ENCODE measurements around the gene MKNK2.

Gene MKNK2

GRCh38 chr19:2056837-2057192 lies 5.8 kb upstream of the MKNK2 start:
- DNase-seq, result no peak

GRCh38 chr19:2055931-2056836 lies 5.1 kb upstream of the MKNK2 start:
- peak; percentile 70 for DNase-seq

DNA sequence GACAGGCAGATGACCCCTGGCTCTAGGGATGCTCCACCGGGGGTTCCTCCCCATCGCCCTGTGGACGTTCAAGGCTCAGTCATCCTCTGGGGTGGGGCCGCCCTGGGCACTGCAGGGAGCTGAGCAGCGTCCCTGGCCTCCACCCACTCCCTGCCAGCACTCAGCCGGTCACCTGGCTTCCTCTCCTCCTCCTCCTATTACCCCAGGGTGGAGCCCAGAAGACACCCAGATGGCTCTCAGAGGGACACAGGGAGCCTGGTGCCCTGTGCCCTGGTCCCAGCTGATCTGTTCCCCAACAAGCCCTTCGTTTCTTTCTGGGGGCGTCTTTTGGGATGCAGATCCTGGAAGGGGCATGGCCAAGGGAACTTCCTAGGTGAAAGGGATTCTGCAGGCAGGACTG lies 3.7 kb upstream of the MKNK2 start:
- DNase-seq, result no peak

DNA sequence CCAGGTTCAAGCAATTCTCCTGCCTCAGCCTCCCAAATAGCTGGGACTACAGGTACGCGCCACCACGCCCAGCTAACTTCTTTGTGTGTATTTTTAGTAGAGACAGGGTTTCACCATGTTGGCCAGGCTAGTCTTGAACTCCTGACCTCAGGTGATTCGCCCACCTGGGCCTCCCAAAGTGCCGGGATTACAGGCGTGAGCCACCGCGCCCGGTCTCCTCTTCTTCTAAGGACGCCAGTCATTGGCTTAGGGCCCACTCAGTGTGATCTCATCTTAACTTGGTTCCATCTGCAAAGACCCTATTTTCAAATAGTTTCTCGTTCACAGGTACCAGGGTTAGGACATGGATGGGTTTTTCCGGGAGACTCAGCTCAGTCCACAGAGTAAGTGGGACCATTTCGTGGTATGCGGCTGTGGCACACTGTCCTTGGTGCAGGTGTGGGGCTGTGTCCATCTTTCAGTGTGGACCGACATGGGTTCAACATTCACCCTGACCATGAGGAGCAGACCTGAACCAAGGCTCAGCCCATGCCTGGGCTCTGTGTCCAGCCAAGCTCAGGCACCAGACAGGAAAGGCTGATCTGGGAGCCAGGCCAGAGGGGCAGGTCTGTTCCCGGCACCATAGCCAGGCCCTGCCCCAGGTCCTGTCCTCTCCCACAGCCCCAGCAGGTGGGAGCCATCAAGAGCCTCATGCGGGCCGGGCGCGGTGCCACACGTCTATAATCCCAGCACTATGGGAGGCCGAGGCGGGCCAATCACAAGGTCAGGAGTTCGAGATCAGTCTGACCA lies 2.8 kb upstream of the MKNK2 start:
- no peak for DNase-seq

DNA sequence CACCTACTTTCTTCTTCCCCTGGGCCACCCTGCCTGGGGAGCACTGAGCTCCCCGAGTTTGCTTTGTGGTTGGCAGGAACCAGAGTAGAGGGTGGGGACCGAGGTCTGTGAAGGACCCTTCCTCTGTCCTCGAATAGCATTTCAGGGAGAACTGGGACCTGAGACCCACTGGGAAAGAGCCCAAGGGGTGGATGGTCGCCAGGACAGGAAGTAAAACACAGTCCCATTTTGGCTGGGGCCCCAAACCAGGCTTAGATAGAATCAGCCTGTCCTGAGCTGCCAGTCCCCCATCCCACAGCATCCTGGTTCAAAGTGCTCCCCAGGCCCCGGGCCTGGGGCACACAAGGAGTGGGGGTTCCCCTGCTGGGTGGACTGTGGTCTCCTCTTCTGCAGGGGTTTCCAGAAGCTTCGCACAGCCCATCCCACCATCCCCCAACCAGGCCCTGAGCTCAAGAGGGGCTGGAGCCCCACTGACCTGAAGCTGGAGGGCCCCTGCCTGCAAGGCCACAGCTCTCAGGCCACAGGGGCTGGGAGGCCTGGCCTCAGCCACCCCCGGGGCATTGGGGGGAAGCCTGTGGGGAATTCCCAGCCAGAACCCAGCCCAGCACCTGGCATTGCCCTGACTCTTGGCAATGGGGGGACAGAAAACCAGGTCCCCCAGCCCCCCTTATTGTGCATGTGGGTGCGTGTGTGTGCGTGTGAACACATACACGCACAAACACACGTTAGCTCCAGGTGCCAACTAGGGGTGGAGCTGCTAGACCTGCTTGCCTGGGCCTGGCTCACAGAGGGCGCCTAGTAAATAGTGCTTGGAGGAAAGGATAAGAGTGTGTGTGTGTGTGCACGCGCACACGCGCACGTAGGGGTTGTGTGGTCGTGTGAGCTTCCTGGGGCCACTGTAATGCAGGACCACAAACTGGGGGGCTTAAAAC lies 995 bp upstream of the MKNK2 start:
- peak; percentile 38 for DNase-seq

GRCh38 chr19:2050349-2050990 lies 574 bp downstream of the MKNK2 start:
- no peak for DNase-seq

DNA sequence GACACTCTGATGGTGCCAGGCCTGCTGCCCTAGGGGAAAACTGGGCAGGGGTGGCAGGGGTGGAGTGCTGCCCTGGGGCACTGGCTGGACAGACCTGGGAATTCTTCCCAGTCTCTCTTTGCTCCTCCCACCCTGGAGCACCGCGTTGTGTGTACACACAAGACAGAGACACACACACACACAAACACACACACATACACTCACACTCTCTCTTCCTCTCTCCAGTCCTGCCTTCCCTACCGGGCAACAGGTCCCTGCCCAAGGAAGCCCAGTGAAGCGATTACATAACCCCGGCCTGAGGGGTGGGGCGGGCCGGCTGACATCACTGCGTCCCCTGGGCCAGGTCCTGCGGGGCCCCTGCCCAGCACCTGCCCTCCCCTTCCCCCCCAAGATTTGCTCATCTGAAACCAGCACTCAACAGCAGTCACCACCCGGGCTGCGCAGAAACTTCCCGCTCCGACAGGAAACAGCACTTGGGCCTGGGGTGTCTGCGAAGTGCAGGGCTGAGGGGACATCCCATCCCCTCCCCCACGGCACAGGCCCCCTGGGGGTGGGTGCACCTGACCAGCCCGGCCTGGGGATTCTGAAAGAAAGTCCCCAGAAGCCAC lies 1.2 kb downstream of the MKNK2 start:
- peak; percentile 58 for DNase-seq

DNA sequence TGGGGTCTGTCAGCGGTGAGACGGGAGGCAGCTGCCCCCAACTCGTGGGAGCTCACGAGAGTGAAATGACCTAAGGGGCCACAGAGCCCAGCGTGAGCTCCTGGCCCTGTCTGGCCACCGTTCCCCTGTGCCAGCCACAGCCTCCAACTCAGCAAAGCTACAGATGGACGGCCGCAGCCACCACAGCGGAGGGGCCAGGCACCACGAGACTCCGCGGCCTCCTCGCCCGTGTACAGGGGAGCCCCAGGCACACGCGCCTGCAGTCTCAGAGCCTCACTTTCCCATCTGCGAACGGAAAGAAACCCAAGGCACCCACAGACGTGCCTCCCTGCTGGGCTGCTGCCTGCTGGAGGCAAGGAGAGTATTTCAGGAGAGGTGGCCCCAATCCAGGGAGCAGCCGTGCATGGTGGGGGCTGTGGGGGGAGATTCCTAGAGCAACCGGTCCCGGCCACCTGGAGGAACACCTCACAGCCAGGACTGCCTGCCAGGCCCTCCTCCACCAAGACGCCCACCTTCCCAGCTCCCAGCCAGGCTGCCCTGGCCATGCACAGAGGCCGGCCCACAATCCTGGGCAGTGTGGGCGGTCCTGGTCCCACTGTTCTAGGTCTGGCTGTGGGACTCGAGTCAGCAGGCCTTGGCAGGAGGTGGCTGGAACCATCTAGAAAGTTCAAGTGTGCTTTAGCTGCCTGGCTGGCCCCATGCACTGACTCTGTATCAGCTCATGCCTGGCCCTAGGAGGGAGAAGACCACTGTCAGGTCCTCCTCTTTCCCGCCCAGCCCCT lies 1.9 kb downstream of the MKNK2 start:
- peak; percentile 46 for DNase-seq

- DNase-seq, result peak; percentile 80
Observed at GRCh38 chr19:2048104-2048958, 2.7 kb downstream of the MKNK2 start.

DNA sequence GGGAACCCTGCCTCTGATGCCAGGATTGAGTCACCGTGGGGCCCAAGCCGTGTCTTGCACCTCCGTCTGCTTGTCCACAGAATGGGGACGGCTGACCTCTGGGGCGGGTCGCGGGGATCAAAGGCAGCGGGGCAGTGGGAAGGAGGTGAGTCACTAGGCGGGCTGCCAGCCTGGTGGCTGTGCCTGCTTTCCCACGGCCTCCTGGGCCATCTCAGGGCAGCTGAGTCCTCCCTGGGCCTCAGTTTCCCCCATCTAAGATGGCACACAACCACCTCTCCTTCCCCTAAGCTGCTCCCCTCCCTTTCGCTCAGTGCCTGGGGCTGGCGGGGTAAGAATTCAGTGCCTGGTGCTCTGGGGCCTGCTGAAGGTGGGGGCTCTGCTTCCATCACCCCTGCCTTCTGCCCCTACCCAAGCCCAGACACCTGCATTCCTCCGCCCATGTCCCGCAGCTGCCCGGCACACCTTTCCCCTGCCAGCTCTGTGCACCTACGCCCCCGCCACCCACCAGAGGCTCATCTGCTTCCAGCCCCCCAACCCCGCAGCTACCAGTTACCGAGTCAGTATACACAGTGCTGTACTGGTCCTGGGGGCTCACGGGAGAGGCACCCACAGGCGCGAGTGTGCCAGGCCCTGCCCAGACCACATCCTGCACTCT lies 3.5 kb downstream of the MKNK2 start:
- DNase-seq, result peak; percentile 46

DNA sequence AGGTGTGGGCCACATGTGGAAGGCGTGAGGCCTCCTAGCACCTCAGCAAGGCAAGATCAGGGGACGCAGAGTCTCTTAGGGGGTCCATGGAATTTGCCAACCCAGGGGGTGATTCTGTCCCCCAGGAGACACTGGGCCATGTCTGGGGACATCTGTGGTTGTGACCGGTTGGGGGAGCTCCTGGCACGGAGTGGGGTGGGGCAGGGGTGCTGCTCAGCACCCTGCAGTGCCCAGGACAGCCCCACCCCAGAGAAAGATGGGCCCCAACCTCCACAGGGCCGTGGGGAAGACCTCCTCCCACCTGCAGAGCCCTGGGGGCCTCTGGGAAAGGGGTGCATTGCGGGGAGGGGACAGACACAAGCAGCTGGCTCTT lies 4.0 kb downstream of the MKNK2 start:
- no peak for DNase-seq

DNA sequence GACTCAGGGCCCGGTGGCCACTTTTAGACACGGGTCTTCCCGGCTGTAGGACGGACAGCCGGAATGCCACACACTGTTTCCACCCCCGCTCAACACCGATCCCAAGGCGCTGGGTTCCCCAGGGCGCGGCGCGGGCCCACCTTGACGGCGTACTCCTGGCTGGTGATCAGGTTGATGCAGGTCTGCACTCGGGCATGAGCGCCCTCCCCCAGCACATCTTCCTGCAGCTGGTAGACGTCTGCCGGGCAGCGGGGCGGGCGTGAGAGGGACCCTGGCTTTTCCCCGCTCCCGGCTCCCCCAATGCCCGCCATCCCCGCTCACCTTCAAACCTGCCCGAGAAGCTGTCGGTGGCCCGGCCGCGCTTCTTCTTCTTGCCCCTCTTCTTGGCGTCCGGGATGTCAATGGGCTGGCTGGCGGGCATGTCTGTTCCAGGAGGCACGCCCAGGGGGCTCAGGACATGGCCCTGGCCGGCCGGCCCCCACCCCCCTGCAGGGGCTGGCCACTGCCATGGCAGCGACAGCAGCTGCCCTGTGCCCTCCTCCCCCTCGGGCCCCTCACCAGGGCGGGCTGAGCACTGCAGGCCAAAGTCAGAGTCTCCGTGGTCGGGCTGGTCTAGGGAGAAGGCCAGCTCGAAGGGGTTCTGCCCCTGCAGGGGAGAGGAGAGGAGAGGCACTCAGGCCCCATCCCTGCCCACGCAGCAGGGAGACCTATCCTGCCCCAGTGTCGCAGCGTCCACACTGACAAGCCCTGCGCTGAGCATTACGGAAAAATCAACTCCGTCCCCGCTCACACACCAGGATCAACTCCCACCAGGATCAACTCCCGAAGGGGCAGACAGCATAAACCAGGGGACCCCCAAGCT lies 4.8 kb downstream of the MKNK2 start:
- DNase-seq, result no peak

DNA sequence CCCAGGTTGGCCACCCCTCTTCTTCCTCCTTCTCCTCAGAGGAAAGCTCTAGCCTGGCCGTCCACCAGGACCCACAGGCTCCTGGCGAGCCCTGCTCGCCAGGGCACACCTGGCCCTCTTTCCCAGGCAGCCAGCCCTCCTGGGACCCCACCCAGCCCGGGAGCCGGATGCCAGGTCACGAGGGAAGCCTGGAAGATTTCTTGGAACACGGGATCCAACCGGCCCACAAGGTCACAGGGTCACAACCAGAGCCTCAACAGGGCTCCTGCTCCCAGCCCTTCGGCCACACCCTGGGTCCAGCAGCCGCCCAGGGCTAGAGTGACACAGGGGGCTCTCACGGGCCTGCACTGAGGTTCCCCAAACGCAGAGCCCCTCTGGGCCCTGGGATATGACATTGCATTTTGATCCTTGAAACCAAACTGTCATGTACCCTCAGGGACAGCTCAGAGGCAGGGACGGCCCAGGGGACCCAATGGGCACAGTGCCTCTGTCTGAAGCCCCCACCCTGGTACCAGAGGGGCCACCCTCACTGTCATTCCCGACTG lies 5.5 kb downstream of the MKNK2 start:
- DNase-seq, result no peak

DNA sequence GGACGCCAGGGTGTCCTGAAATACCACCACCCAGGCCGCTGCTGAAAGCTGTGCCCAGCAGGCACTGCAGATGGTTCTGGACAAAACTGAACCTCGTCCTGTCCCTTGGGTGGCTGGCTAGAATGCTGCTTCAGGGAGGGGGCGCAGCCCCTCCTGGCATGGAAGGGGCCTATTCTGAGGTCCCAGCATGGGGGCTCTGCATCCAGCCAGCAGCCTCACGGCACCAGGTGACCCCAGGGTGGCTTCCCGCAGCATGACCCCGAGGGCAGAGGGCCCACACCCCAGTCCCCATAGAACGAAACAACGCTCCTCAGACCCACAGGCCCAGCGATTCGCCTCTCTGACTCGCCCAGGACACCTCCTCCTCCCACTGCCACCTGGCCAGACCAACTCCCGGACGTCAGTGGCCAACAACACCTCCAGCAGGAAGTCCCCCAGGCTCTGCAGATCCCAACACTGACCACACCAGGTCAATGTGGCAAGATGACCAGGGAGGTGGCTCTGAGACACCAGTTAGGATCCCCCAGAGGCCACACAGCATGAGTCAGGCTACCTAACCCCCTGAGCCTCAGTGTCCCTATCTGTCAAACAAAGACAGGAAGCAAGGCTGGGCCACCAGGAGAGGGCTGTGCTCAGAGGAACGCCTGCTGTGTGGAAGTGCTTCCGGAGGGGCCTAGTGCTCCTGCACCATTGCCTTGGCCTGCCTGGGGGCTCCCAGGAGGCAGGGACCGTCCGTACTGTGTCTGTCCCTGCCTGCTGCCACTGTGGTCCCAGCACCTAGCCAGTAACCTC lies 6.1 kb downstream of the MKNK2 start:
- DNase-seq, result no peak

- DNase-seq, result no peak
Observed at GRCh38 chr19:2043961-2044708, 6.9 kb downstream of the MKNK2 start.

GRCh38 chr19:2043251-2043641 lies 7.8 kb downstream of the MKNK2 start:
- DNase-seq, result no peak
